HepG2 (cell line): ENCODE data around the gene CPVL. TPM values are rescaled to one million over a fixed set of nuclear protein-coding genes. Genes with fewer than 3 reads are reported as not detected.
A peak's percentile ranks its signal among the peaks of the same experiment; 100 is the strongest.

Experiments
- DR1 ChIP-seq: sonication (generic); formaldehyde crosslinking; IDR thresholded peaks from 2 replicates; pipeline ENCODE4 v1.8.0; 2021; ENCODE audit warnings: mild to moderate bottlenecking, missing genetic modification reagents, inconsistent platforms
- KDM6A ChIP-seq: IDR thresholded peaks from 2 replicates; pipeline ENCODE4 v1.6.1; 2016; ENCODE audit warnings: low read depth
- MAFG ChIP-seq: sonication (generic); formaldehyde crosslinking; IDR thresholded peaks from 2 replicates; pipeline ENCODE4 v1.5.1; 2020; ENCODE audit warnings: mild to moderate bottlenecking, missing genetic modification reagents
- NFE2 ChIP-seq: sonication (generic); formaldehyde crosslinking; IDR thresholded peaks from 2 replicates; pipeline ENCODE4 v1.4.0; 2020; ENCODE audit warnings: missing genetic modification reagents
- PCBP2 ChIP-seq: fragments of 200-400 bp; formaldehyde crosslinking; optimal IDR thresholded peaks from 2 replicates; pipeline ENCODE3; 2018; ENCODE audit warnings: low read length, low read depth; ENCODE audit not compliant: poor library complexity, severe bottlenecking
- SUZ12 ChIP-seq: fragments of 150-350 bp; IDR thresholded peaks from 2 replicates; pipeline ENCODE4 v1.6.1; 2014; ENCODE audit warnings: low read depth, low read length
- TCF7L2 ChIP-seq: IDR thresholded peaks from 2 replicates; pipeline ENCODE4 v1.6.1; 2011; ENCODE audit warnings: mild to moderate bottlenecking, low read depth, low read length, moderate library complexity
- TSC22D2 ChIP-seq: sonication (generic); formaldehyde crosslinking; IDR thresholded peaks from 2 replicates; pipeline ENCODE4 v1.5.1; 2020; ENCODE audit warnings: missing genetic modification reagents, mild to moderate bottlenecking, borderline replicate concordance
- ZFYVE20 ChIP-seq: sonication (generic); formaldehyde crosslinking; IDR thresholded peaks from 2 replicates; pipeline ENCODE4 v1.8.0; 2023; ENCODE audit warnings: low read depth, mild to moderate bottlenecking, moderate library complexity, missing genetic modification reagents, borderline replicate concordance
- ZNF382 ChIP-seq: sonication (generic); formaldehyde crosslinking; IDR thresholded peaks from 2 replicates; pipeline ENCODE4 v1.5.0; 2020; ENCODE audit warnings: missing genetic modification reagents, mild to moderate bottlenecking, borderline replicate concordance
- ZNF484 ChIP-seq: sonication (generic); formaldehyde crosslinking; IDR thresholded peaks from 2 replicates; pipeline ENCODE4 v1.5.1; 2020; ENCODE audit warnings: mild to moderate bottlenecking, low read depth, missing genetic modification reagents, borderline replicate concordance
- ZNF652 ChIP-seq: IDR thresholded peaks from 2 replicates; pipeline ENCODE4 v1.6.1; 2016; ENCODE audit warnings: low read depth, borderline replicate concordance
- polyA plus RNA-seq, 8 experiments: library from polyadenylated mRNA; depleted of rRNA in 3 of 8; stranded (reverse) in 7 of 8; unstranded in 1 of 8; fragments of >200 nt; fragmentation: Illumina TruSeq in 4 of 8; extraction: Trizol in 4 of 8; gene quantifications; 2 replicates each; pipeline versions ENCODE4 v1.2.1 to v1.2.3, GENCODE V29; 2011 to 2016; ENCODE audit warnings: low read depth in 4 of 8, missing spikeins in 1 of 8, mixed read lengths in 1 of 8; ENCODE audit not compliant: insufficient read depth in 1 of 8
- total RNA-seq, 5 experiments: library from RNA; depleted of rRNA; stranded (reverse); fragments of >200 nt; fragmentation: Illumina TruSeq; extraction: Trizol; gene quantifications; 2 replicates each; pipeline ENCODE4 v1.2.3, GENCODE V29; 2016; ENCODE audit warnings: low read depth in 1 of 5
- TF ChIP-seq, protein P1 (sequence below): sonication (generic); formaldehyde crosslinking; IDR thresholded peaks from 2 replicates; pipeline ENCODE4 v1.4.0; 2020; ENCODE audit warnings: missing genetic modification reagents
- TF ChIP-seq, protein P2 (sequence below): sonication (generic); formaldehyde crosslinking; IDR thresholded peaks from 2 replicates; pipeline ENCODE4 v1.5.1; 2020; ENCODE audit warnings: mild to moderate bottlenecking, missing genetic modification reagents, moderate library complexity
- TF ChIP-seq, protein P3 (sequence below): sonication (generic); formaldehyde crosslinking; IDR thresholded peaks from 2 replicates; pipeline ENCODE4 v1.4.0; 2020; ENCODE audit warnings: mild to moderate bottlenecking, missing genetic modification reagents, borderline replicate concordance
- TF ChIP-seq, protein P4 (sequence below): sonication (generic); formaldehyde crosslinking; IDR thresholded peaks from 2 replicates; pipeline ENCODE4 v1.8.0; 2022; ENCODE audit warnings: mild to moderate bottlenecking, missing genetic modification reagents, borderline replicate concordance
- TF ChIP-seq, protein P5 (sequence below), 2 experiments: IDR thresholded peaks; 2 replicates each; pipeline ENCODE4 v1.6.1; 2011 to 2012; ENCODE audit warnings: low read length in 2 of 2, borderline replicate concordance in 1 of 2, low read depth in 1 of 2, mild to moderate bottlenecking in 1 of 2, moderate library complexity in 1 of 2
- TF ChIP-seq, protein P6 (sequence below): IDR thresholded peaks from 2 replicates; pipeline ENCODE4 v1.6.1; 2016; ENCODE audit warnings: mild to moderate bottlenecking, missing biosample characterization, missing genetic modification reagents

Gene CPVL
- total and polyA plus RNA-seq, 2 of the 13 experiments (the other 11 are each of a cell fraction or from before 2014, with no cell fraction given): 59.2 to 294 TPM

DNA sequence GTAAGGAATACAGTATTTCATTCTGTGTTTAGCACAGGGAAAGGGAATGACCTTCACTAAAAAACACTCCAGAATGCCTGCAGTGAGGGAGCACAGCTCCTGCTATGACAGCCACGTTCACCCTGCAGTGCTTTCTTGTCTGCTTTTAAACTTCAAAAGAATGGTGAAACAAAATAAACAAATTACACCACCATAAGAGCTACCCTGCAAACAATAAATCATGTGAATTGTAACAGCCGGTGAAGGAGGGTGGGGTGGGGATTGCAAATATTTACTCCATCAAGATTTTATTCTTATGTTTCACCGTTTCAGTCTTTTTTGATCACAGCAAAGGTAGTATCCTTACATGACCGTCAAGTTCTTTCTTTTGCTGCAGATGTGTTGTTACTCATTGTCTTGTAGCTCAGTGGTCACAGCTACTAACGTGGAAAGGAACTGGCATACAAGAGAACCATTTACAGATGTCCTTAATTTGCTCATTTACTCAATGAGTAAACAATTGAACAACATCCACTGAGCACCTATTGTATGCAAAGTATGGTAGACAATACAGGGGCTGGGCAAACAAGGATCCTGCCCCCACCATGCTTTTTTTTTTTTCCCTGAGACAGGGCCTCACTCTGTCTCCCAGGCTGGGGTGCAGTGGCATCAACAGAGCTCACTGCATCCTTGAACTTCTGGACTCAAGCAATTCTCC, 44.2 kb upstream of the CPVL start (continued):
- TF ChIP-seq NFE2 (CRISPR knock-in tag) (no peak), ZNF652 (no peak), PCBP2 (no peak), ZNF382 (CRISPR knock-in tag) (no peak), DR1 (CRISPR knock-in tag) (no peak), KDM6A (CRISPR knock-in tag) (0 out of 2 replicates have a peak, but pooled peaks have one; percentile 26), ZFYVE20 (CRISPR knock-in tag) (no peak), ZNF484 (CRISPR knock-in tag) (no peak), MAFG (CRISPR knock-in tag) (no peak), TSC22D2 (CRISPR knock-in tag) (no peak), SUZ12 (no peak), TCF7L2 (peak; percentile 75)
- TF ChIP-seq, protein P1, sequence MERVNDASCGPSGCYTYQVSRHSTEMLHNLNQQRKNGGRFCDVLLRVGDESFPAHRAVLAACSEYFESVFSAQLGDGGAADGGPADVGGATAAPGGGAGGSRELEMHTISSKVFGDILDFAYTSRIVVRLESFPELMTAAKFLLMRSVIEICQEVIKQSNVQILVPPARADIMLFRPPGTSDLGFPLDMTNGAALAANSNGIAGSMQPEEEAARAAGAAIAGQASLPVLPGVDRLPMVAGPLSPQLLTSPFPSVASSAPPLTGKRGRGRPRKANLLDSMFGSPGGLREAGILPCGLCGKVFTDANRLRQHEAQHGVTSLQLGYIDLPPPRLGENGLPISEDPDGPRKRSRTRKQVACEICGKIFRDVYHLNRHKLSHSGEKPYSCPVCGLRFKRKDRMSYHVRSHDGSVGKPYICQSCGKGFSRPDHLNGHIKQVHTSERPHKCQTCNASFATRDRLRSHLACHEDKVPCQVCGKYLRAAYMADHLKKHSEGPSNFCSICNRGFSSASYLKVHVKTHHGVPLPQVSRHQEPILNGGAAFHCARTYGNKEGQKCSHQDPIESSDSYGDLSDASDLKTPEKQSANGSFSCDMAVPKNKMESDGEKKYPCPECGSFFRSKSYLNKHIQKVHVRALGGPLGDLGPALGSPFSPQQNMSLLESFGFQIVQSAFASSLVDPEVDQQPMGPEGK (CRISPR knock-in tag): peak; percentile 75; the same call in 1 of the 2 replicates
- TF ChIP-seq, protein P2, sequence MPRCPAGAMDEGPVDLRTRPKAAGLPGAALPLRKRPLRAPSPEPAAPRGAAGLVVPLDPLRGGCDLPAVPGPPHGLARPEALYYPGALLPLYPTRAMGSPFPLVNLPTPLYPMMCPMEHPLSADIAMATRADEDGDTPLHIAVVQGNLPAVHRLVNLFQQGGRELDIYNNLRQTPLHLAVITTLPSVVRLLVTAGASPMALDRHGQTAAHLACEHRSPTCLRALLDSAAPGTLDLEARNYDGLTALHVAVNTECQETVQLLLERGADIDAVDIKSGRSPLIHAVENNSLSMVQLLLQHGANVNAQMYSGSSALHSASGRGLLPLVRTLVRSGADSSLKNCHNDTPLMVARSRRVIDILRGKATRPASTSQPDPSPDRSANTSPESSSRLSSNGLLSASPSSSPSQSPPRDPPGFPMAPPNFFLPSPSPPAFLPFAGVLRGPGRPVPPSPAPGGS: no peak
- TF ChIP-seq, protein P3, sequence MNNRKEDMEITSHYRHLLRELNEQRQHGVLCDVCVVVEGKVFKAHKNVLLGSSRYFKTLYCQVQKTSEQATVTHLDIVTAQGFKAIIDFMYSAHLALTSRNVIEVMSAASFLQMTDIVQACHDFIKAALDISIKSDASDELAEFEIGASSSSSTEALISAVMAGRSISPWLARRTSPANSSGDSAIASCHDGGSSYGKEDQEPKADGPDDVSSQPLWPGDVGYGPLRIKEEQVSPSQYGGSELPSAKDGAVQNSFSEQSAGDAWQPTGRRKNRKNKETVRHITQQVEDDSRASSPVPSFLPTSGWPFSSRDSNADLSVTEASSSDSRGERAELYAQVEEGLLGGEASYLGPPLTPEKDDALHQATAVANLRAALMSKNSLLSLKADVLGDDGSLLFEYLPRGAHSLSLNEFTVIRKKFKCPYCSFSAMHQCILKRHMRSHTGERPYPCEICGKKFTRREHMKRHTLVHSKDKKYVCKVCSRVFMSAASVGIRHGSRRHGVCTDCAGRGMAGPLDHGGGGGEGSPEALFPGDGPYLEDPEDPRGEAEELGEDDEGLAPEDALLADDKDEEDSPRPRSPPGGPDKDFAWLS (CRISPR knock-in tag): no peak
- TF ChIP-seq, protein P4, sequence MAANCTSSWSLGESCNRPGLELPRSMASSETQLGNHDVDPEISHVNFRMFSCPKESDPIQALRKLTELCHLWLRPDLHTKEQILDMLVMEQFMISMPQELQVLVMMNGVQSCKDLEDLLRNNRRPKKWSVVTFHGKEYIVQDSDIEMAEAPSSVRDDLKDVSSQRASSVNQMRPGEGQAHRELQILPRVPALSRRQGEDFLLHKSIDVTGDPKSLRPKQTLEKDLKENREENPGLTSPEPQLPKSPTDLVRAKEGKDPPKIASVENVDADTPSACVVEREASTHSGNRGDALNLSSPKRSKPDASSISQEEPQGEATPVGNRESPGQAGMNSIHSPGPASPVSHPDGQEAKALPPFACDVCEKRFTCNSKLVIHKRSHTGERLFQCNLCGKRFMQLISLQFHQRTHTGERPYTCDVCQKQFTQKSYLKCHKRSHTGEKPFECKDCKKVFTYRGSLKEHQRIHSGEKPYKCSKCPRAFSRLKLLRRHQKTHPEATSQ (CRISPR knock-in tag): no peak; the same call in 1 of the 2 replicates
- TF ChIP-seq, protein P5, sequence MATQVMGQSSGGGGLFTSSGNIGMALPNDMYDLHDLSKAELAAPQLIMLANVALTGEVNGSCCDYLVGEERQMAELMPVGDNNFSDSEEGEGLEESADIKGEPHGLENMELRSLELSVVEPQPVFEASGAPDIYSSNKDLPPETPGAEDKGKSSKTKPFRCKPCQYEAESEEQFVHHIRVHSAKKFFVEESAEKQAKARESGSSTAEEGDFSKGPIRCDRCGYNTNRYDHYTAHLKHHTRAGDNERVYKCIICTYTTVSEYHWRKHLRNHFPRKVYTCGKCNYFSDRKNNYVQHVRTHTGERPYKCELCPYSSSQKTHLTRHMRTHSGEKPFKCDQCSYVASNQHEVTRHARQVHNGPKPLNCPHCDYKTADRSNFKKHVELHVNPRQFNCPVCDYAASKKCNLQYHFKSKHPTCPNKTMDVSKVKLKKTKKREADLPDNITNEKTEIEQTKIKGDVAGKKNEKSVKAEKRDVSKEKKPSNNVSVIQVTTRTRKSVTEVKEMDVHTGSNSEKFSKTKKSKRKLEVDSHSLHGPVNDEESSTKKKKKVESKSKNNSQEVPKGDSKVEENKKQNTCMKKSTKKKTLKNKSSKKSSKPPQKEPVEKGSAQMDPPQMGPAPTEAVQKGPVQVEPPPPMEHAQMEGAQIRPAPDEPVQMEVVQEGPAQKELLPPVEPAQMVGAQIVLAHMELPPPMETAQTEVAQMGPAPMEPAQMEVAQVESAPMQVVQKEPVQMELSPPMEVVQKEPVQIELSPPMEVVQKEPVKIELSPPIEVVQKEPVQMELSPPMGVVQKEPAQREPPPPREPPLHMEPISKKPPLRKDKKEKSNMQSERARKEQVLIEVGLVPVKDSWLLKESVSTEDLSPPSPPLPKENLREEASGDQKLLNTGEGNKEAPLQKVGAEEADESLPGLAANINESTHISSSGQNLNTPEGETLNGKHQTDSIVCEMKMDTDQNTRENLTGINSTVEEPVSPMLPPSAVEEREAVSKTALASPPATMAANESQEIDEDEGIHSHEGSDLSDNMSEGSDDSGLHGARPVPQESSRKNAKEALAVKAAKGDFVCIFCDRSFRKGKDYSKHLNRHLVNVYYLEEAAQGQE (IDR thresholded peaks at IDR 0.05; ENCODE audit: borderline replicate concordance in 1 of 2, low read depth in 1 of 2, low read length in 2 of 2): peak in 1 of 2 experiments; percentile 62; a peak in 2 of 4 replicates
- TF ChIP-seq, protein P6, sequence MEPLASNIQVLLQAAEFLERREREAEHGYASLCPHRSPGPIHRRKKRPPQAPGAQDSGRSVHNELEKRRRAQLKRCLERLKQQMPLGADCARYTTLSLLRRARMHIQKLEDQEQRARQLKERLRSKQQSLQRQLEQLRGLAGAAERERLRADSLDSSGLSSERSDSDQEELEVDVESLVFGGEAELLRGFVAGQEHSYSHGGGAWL (CRISPR knock-in tag): no peak
